K562 (cell line): ENCODE measurements around the gene SNX9. TPM values are rescaled to one million over a fixed set of nuclear protein-coding genes. Genes with fewer than 3 reads are reported as not detected.

Experiments
- ATAC-seq: fragments of 200-7000 bp; cut with Tn5 transposase; 3 replicates; pipeline ENCODE4 v1.9.1; 2020; ENCODE audit warnings: moderate library complexity
- BruUV-seq: library from RNA; stranded (reverse); fragments of 400-500 nt; replicated peaks from 2 replicates; lab custom pipeline; 2021; lab: Mats Ljungman, UMichigan
- CTCF ChIA-PET: fragments of 300-600 bp; formaldehyde crosslinking; extraction: SDS; loops from one replicate; lab custom pipeline; 2021; ENCODE audit warnings: low intra/inter-chr PET ratio; lab: Yijun Ruan, JAX
- POLR2A ChIA-PET: fragments of 300-600, 350-650 bp; sonication (Branson Sonifier 250); formaldehyde crosslinking; extraction: SDS; loops from one replicate; lab custom pipeline; 2021; ENCODE audit warnings: antibody characterized with exemption, inconsistent platforms; lab: Yijun Ruan, JAX
- DNase-seq, 4 experiments: peaks; one replicate each; pipeline versions ENCODE4 v3.0.0 to v3.0.0-alpha.2; 2011 to 2018; ENCODE audit warnings: low spot score in 3 of 4, mixed read lengths in 3 of 4; ENCODE audit errors: extremely low read depth in 1 of 4
- FAIRE-seq: peaks from 2 replicates; lab custom pipeline; 2011; peaks lifted over from hg19 to GRCh38; lab: Jason Lieb, UNC
- H2AFZ ChIP-seq: 2 replicates; pipeline ENCODE4 v1.6.0; 2011; ENCODE audit warnings: low read depth, low read length, control low read depth, inconsistent platforms
- H3K27ac ChIP-seq: fragments of 200-600 bp; 3 replicates; pipeline ENCODE4 v1.8.0; 2011; ENCODE audit warnings: low read depth, mild to moderate bottlenecking, control low read depth, inconsistent platforms, low read length, moderate library complexity, mixed read lengths; ENCODE audit errors: extremely low read depth
- H3K27me3 ChIP-seq, 2 experiments: fragments of 300-600 bp in 1 of 2; 2 replicates in 1 of 2; 3 replicates in 1 of 2; pipeline versions ENCODE4 v1.6.0 to v1.8.0; 2011; ENCODE audit warnings: inconsistent platforms in 2 of 2, low read length in 2 of 2, mild to moderate bottlenecking in 1 of 2, mixed read lengths in 1 of 2, moderate library complexity in 1 of 2; ENCODE audit not compliant: control insufficient read depth in 2 of 2, insufficient read depth in 2 of 2
- H3K36me3 ChIP-seq: fragments of 300-600 bp; 3 replicates; pipeline ENCODE4 v1.8.0; 2011; ENCODE audit warnings: mild to moderate bottlenecking, low read length, inconsistent platforms; ENCODE audit not compliant: control insufficient read depth, insufficient read depth
- H3K4me1 ChIP-seq, 2 experiments: fragments of 200-600 bp in 1 of 2; replicated peaks in 1 of 2; 2 replicates in 1 of 2; 3 replicates in 1 of 2; pipeline versions ENCODE4 v1.5.1 to v1.8.0; 2011; ENCODE audit warnings: inconsistent platforms in 2 of 2, low read length in 2 of 2, mild to moderate bottlenecking in 1 of 2, mixed read lengths in 1 of 2, moderate library complexity in 1 of 2; ENCODE audit not compliant: control insufficient read depth in 2 of 2, insufficient read depth in 2 of 2
- H3K4me2 ChIP-seq: 2 replicates; pipeline ENCODE4 v1.6.1; 2011; ENCODE audit warnings: low read length, control low read depth, inconsistent platforms, mixed read lengths; ENCODE audit not compliant: insufficient read depth
- H3K4me3 ChIP-seq: fragments of 200-600 bp; sonication (generic), shearing (Covaris generic); 2 replicates; pipeline ENCODE4 v1.5.1; 2016; ENCODE audit warnings: control low read depth, inconsistent platforms
- H3K79me2 ChIP-seq: fragments of 200-600 bp; 3 replicates; pipeline ENCODE4 v1.8.0; 2011; ENCODE audit warnings: low read length, inconsistent platforms; ENCODE audit not compliant: control insufficient read depth, insufficient read depth
- H3K9ac ChIP-seq, 2 experiments: 2 replicates each; pipeline versions ENCODE4 v1.6.0 to v1.6.1; 2011; ENCODE audit warnings: low read depth in 2 of 2, low read length in 2 of 2, control low read depth in 1 of 2, inconsistent platforms in 1 of 2, mild to moderate bottlenecking in 1 of 2, mixed read lengths in 1 of 2; ENCODE audit not compliant: insufficient read depth in 1 of 2
- H3K9me1 ChIP-seq: one replicate; pipeline ENCODE4 v1.6.0; 2011; ENCODE audit warnings: inconsistent platforms, mild to moderate bottlenecking, low read length, moderate library complexity; ENCODE audit not compliant: control insufficient read depth, insufficient read depth
- H3K9me3 ChIP-seq: replicated peaks from 2 replicates; pipeline ENCODE4 v1.5.1; 2011; ENCODE audit warnings: low read depth, low read length, inconsistent platforms; ENCODE audit not compliant: control insufficient read depth, insufficient read depth
- H4K20me1 ChIP-seq: replicated peaks from 2 replicates; pipeline ENCODE4 v1.6.1; 2011; ENCODE audit warnings: low read length, inconsistent platforms, mixed read lengths; ENCODE audit not compliant: control insufficient read depth, insufficient read depth
- CXXC5 ChIP-seq: fragments of 250-450 bp; sonication (Bioruptor Pico); IDR thresholded peaks from 2 replicates; pipeline ENCODE4 v1.8.0; 2022; ENCODE audit warnings: inconsistent platforms, mild to moderate bottlenecking, moderate library complexity
- DDX20 ChIP-seq: fragments of 450-650 bp; IDR thresholded peaks from 2 replicates; pipeline ENCODE4 v1.6.1; 2016; ENCODE audit warnings: missing genetic modification characterization, low read depth, mild to moderate bottlenecking, missing compliant biosample characterization, moderate library complexity
- GTF2E2 ChIP-seq: fragments of 200-800 bp; sonication (Bioruptor generic); IDR thresholded peaks from 2 replicates; pipeline ENCODE4 v1.6.1; 2016; ENCODE audit warnings: missing genetic modification characterization, missing compliant biosample characterization
- NR4A1 ChIP-seq, 2 experiments: fragments of 250-450 bp in 1 of 2; fragments of 450-650 bp in 1 of 2; sonication (Bioruptor Pico) in 1 of 2; IDR thresholded peaks; 2 replicates each; pipeline versions ENCODE4 v1.4.0 to v1.6.1; 2016 to 2020; ENCODE audit warnings: mild to moderate bottlenecking in 2 of 2, missing compliant biosample characterization in 1 of 2, missing genetic modification characterization in 1 of 2, moderate library complexity in 1 of 2
- SOX6 ChIP-seq: fragments of 450-650 bp; IDR thresholded peaks from 2 replicates; pipeline ENCODE4 v1.6.1; 2014; ENCODE audit warnings: mild to moderate bottlenecking
- ZNF507 ChIP-seq: conservative IDR thresholded peaks from 2 replicates; pipeline ENCODE4 v1.6.1; 2017; ENCODE audit warnings: missing genetic modification characterization, missing compliant biosample characterization
- ZNF785 ChIP-seq: fragments of 250-450 bp; sonication (Bioruptor Pico); IDR thresholded peaks from 2 replicates; pipeline ENCODE4 v1.4.0; 2020; ENCODE audit warnings: mild to moderate bottlenecking
- WGBS: fragments of 100-300 bp; shearing (Covaris generic); methylation state at CpG from one replicate; pipeline ENCODE4 v1.1.6; 2016; ENCODE audit warnings: low coverage, mixed read lengths; ENCODE audit not compliant: insufficient coverage; ENCODE audit errors: missing lambda C conversion rate; 5-methylcytosine and 5-hydroxymethylcytosine counted together
- in situ Hi-C: fragments of 300-500 bp; cut with MboI; formaldehyde crosslinking; loops from 4 replicates; pipeline ENCODE4 v1.15.0; 2018; ENCODE audit warnings: inconsistent platforms, mixed read lengths
- intact Hi-C: fragments of 100-400 bp; cut with micrococcal nuclease; formaldehyde crosslinking; loops from 2 replicates; pipeline ENCODE4 v1.14.2; 2022
- polyA plus RNA-seq, 8 experiments: library from polyadenylated mRNA; depleted of rRNA in 4 of 8; stranded (reverse) in 5 of 8; unstranded in 3 of 8; fragments of >200 nt; fragmentation: Nextera tagmentation in 2 of 8; fragmentation: Illumina TruSeq in 1 of 8; extraction: Ambion mirVana in 2 of 8; extraction: Trizol in 1 of 8; gene quantifications; 2 replicates each; pipeline versions ENCODE4 v1.2.1 to v1.2.3, GENCODE V29; 2011 to 2014; ENCODE audit warnings: inconsistent platforms in 1 of 8, missing spikeins in 1 of 8
- total RNA-seq, 7 experiments: library from RNA; depleted of rRNA in 6 of 7; stranded (reverse); fragments of >200 nt in 6 of 7; fragmentation: Illumina TruSeq in 2 of 7; extraction: Trizol in 2 of 7; gene quantifications; 2 replicates each; pipeline versions ENCODE4 v1.2.1 to v1.2.3, GENCODE V29; 2011 to 2021; ENCODE audit warnings: low replicate concordance in 1 of 7
- TF ChIP-seq, protein P1 (sequence below), 3 experiments: IDR thresholded peaks in 2 of 3; conservative IDR thresholded peaks in 1 of 3; 2 replicates each; pipeline ENCODE4 v1.5.1; 2011 to 2012; ENCODE audit warnings: low read length in 3 of 3, mild to moderate bottlenecking in 3 of 3, control low read depth in 2 of 3, improper control_type of control experiment in 1 of 3, inconsistent platforms in 1 of 3, low read depth in 1 of 3, mixed read lengths in 1 of 3, moderate library complexity in 1 of 3; ENCODE audit not compliant: insufficient read depth in 2 of 3
- TF ChIP-seq, protein P2 (sequence below): fragments of 450-650 bp; formaldehyde crosslinking; conservative IDR thresholded peaks from 2 replicates; pipeline ENCODE4 v1.4.0; 2022; ENCODE audit warnings: mild to moderate bottlenecking, missing genetic modification characterization
- TF ChIP-seq, protein P3 (sequence below): fragments of 450-650 bp; conservative IDR thresholded peaks from 2 replicates; pipeline ENCODE4 v1.6.1; 2016; ENCODE audit warnings: missing genetic modification characterization, low read depth, mild to moderate bottlenecking, control low read depth, missing compliant biosample characterization

Gene SNX9
- total and polyA plus RNA-seq, 9 of the 15 experiments (the other 6 are each of a cell fraction or from before 2014, with no cell fraction given): 6.0 to 81.7 (median 57.1) TPM

DNA sequence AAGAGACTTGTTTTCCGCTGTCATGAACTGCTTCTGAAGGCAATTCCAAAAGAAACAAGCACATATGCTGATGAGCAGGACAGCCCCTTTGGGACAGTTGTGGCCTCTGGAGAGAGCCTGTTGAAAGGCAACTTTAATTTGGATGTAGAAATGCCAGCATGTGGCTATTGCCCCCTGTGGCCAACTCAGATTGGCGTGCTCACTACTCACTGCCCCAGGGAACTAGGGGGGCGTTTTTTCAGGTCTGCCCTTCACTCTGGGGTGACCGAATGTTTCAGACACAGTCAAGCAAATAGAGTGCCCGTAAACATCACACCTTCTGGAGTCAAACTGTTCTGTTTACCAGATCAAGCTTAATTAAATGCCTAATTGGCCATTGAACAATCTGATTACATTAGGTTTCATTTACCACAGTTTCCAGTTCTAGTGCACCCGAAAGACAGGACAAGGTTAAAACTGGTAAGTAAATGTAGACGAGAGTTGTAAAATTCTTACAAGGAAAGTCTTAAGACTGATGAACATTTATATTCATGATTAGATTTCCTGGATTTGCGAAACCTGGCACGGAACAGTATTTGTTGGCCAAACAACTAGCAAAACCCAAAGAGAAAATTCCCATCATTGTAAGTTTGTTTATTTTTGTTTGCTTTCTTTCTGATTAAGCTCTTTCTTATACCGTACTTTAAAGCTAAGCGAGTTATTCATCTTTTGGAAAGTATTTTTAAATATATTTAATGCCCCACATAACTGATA is 82.7 kb downstream of the SNX9 start:
- FAIRE-seq (peak; percentile 23), ATAC-seq (peak; percentile 29; the same call in 2 of the 3 replicates), DNase-seq (peak in 1 of 4 experiments; percentile 17)
- in situ Hi-C loops: no loop called here
- no TSS peak for BruUV-seq
- H2AFZ ChIP-seq: no peak overlapping the region
- TF ChIP-seq GTF2E2 (tag) (0 out of 2 replicates have a peak, but pooled peaks have one; percentile 0), NR4A1 (CRISPR knock-in tag; IDR thresholded peaks at IDR 0.05) (no peak), NR4A1 (tag; IDR thresholded peaks at IDR 0.05) (0 out of 2 replicates have a peak, but pooled peaks have one; percentile 57), SOX6 (no peak), CXXC5 (CRISPR knock-in tag) (0 out of 2 replicates have a peak, but pooled peaks have one; percentile 14), ZNF507 (tag) (0 out of 2 replicates have a peak, but pooled peaks have one; percentile 11), ZNF785 (no peak), DDX20 (0 out of 2 replicates have a peak, but pooled peaks have one; percentile 13)
- TF ChIP-seq, protein P1, sequence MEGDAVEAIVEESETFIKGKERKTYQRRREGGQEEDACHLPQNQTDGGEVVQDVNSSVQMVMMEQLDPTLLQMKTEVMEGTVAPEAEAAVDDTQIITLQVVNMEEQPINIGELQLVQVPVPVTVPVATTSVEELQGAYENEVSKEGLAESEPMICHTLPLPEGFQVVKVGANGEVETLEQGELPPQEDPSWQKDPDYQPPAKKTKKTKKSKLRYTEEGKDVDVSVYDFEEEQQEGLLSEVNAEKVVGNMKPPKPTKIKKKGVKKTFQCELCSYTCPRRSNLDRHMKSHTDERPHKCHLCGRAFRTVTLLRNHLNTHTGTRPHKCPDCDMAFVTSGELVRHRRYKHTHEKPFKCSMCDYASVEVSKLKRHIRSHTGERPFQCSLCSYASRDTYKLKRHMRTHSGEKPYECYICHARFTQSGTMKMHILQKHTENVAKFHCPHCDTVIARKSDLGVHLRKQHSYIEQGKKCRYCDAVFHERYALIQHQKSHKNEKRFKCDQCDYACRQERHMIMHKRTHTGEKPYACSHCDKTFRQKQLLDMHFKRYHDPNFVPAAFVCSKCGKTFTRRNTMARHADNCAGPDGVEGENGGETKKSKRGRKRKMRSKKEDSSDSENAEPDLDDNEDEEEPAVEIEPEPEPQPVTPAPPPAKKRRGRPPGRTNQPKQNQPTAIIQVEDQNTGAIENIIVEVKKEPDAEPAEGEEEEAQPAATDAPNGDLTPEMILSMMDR (IDR thresholded peaks at IDR 0.05 in 2 of 3, conservative IDR thresholded peaks at IDR 0.05 in 1 of 3; ENCODE audit: insufficient read depth in 2 of 3, low read depth in 1 of 3, low read length in 3 of 3): 0 out of 6 replicates have a peak, but pooled peaks of 1 of the 3 experiments have one; percentile 28
- TF ChIP-seq, protein P2, sequence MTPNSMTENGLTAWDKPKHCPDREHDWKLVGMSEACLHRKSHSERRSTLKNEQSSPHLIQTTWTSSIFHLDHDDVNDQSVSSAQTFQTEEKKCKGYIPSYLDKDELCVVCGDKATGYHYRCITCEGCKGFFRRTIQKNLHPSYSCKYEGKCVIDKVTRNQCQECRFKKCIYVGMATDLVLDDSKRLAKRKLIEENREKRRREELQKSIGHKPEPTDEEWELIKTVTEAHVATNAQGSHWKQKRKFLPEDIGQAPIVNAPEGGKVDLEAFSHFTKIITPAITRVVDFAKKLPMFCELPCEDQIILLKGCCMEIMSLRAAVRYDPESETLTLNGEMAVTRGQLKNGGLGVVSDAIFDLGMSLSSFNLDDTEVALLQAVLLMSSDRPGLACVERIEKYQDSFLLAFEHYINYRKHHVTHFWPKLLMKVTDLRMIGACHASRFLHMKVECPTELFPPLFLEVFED (CRISPR knock-in tag): no peak
- TF ChIP-seq, protein P3, sequence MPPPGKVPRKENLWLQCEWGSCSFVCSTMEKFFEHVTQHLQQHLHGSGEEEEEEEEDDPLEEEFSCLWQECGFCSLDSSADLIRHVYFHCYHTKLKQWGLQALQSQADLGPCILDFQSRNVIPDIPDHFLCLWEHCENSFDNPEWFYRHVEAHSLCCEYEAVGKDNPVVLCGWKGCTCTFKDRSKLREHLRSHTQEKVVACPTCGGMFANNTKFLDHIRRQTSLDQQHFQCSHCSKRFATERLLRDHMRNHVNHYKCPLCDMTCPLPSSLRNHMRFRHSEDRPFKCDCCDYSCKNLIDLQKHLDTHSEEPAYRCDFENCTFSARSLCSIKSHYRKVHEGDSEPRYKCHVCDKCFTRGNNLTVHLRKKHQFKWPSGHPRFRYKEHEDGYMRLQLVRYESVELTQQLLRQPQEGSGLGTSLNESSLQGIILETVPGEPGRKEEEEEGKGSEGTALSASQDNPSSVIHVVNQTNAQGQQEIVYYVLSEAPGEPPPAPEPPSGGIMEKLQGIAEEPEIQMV (tag): no peak
- 89% methylated on average over 11 of the region's 11 CpGs for WGBS
- ChIA-PET CTCF (no interaction called here), POLR2A (interaction anchor here (0.6 to 2.0 kb wide), 6 partner anchors 8 to 146 kb away, joined by 3 to 11 read pairs (median 4); no protein-coding TSS in a partner anchor)
- H4K20me1 ChIP-seq: no peaks in the 10 kb centered on the region
- H3K79me2 ChIP-seq: no peaks in the 10 kb centered on the region
- intact Hi-C loops: no loop called here
- H3K36me3 ChIP-seq: peaks cover 86% of the 10 kb centered on the region
- H3K27me3 ChIP-seq: no peaks in the 10 kb centered on the region
- peak overlapping the region; percentile 12; the same call in 1 of the 3 replicates for H3K27ac ChIP-seq
- no peaks in the 10 kb centered on the region for H3K9me1 ChIP-seq
- no peaks in the 10 kb centered on the region for H3K9me3 ChIP-seq
- no peak overlapping the region for H3K4me2 ChIP-seq
- peaks cover 0 to 15% of the 10 kb centered on the region in 2 experiments; a peak in 2 of 5 replicates for H3K4me1 ChIP-seq
- H3K9ac ChIP-seq: no peak overlapping the region; a peak in 1 of 4 replicates
- H3K4me3 ChIP-seq: no peak overlapping the region
